HEK293 (cell line): ENCODE results near the gene LAG3.

Source experiments
- ATF2 ChIP-seq: fragments of 450-650 bp; formaldehyde crosslinking; IDR thresholded peaks from 2 replicates; pipeline ENCODE4 v1.5.1; 2016; ENCODE audit warnings: missing biosample characterization, missing genetic modification characterization, low read depth
- EGR2 ChIP-seq: fragments of 450-650 bp; formaldehyde crosslinking; IDR thresholded peaks from 2 replicates; pipeline ENCODE4 v1.5.1; 2016; ENCODE audit warnings: low read depth, missing biosample characterization, missing genetic modification characterization
- GLI2 ChIP-seq: fragments of 450-650 bp; formaldehyde crosslinking; IDR thresholded peaks from 2 replicates; pipeline ENCODE4; 2017; ENCODE audit warnings: missing biosample characterization, missing genetic modification characterization, low read depth, borderline replicate concordance
- KLF10 ChIP-seq: fragments of 450-650 bp; IDR thresholded peaks from 2 replicates; pipeline ENCODE4 v1.5.1; 2018; ENCODE audit warnings: missing biosample characterization, mild to moderate bottlenecking, missing genetic modification characterization
- KLF8 ChIP-seq: fragments of 450-650 bp; formaldehyde crosslinking; IDR thresholded peaks from 2 replicates; pipeline ENCODE4 v1.5.1; 2016; ENCODE audit warnings: missing biosample characterization, missing genetic modification characterization
- MEIS1 ChIP-seq: sonication (generic); formaldehyde crosslinking; IDR thresholded peaks from 2 replicates; pipeline ENCODE4 v1.8.1; 2022; ENCODE audit warnings: missing genetic modification reagents, mild to moderate bottlenecking, borderline replicate concordance
- REPIN1 ChIP-seq: fragments of 450-650 bp; formaldehyde crosslinking; IDR thresholded peaks from 2 replicates; pipeline ENCODE4 v1.5.1; 2017; ENCODE audit warnings: missing biosample characterization, missing genetic modification characterization, low read depth
- WT1 ChIP-seq: fragments of 450-650 bp; formaldehyde crosslinking; IDR thresholded peaks from 2 replicates; pipeline ENCODE4 v1.5.1; 2016; ENCODE audit warnings: missing biosample characterization, missing genetic modification characterization
- ZBTB20 ChIP-seq: fragments of 450-650 bp; formaldehyde crosslinking; IDR thresholded peaks from 2 replicates; pipeline ENCODE4 v1.5.1; 2016; ENCODE audit warnings: missing biosample characterization, missing genetic modification characterization
- ZBTB21 ChIP-seq: fragments of 450-650 bp; formaldehyde crosslinking; IDR thresholded peaks from 2 replicates; pipeline ENCODE4 v1.5.1; 2017; ENCODE audit warnings: missing biosample characterization, missing genetic modification characterization
- ZNF155 ChIP-seq: fragments of 450-650 bp; formaldehyde crosslinking; IDR thresholded peaks from 2 replicates; pipeline ENCODE4 v1.5.1; 2016; ENCODE audit warnings: missing biosample characterization, missing genetic modification characterization
- ZNF2 ChIP-seq: fragments of 450-650 bp; formaldehyde crosslinking; IDR thresholded peaks from 2 replicates; pipeline ENCODE4 v1.5.1; 2016; ENCODE audit warnings: missing biosample characterization, missing genetic modification characterization
- ZNF211 ChIP-seq: fragments of 450-650 bp; formaldehyde crosslinking; IDR thresholded peaks from 2 replicates; pipeline ENCODE4 v1.5.1; 2016; ENCODE audit warnings: low read depth, missing biosample characterization, missing genetic modification characterization
- ZNF24 ChIP-seq: fragments of 450-650 bp; formaldehyde crosslinking; IDR thresholded peaks from 2 replicates; pipeline ENCODE4 v1.5.1; 2016; ENCODE audit warnings: missing biosample characterization, missing genetic modification characterization
- ZNF423 ChIP-seq: fragments of 450-650 bp; formaldehyde crosslinking; IDR thresholded peaks from 2 replicates; pipeline ENCODE4 v1.5.1; 2016; ENCODE audit warnings: missing biosample characterization, missing genetic modification characterization
- ZNF473 ChIP-seq: fragments of 450-650 bp; formaldehyde crosslinking; IDR thresholded peaks from 2 replicates; pipeline ENCODE4 v1.5.1; 2017; ENCODE audit warnings: missing biosample characterization, missing genetic modification characterization
- ZNF558 ChIP-seq: fragments of 450-650 bp; formaldehyde crosslinking; IDR thresholded peaks from 2 replicates; pipeline ENCODE4 v1.5.1; 2016; ENCODE audit warnings: missing biosample characterization, missing genetic modification characterization
- ZNF596 ChIP-seq: fragments of 450-650 bp; IDR thresholded peaks from 2 replicates; pipeline ENCODE4 v1.5.0; 2018; ENCODE audit warnings: missing biosample characterization, mild to moderate bottlenecking, missing genetic modification characterization, moderate library complexity
- ZNF76 ChIP-seq: fragments of 450-650 bp; formaldehyde crosslinking; IDR thresholded peaks from 2 replicates; pipeline ENCODE4; 2016; ENCODE audit warnings: low read depth, missing biosample characterization, missing genetic modification characterization, borderline replicate concordance
- ZSCAN23 ChIP-seq: fragments of 450-650 bp; formaldehyde crosslinking; IDR thresholded peaks from 2 replicates; pipeline ENCODE4 v1.5.1; 2016; ENCODE audit warnings: missing biosample characterization, missing genetic modification characterization
- ZSCAN4 ChIP-seq: fragments of 450-650 bp; formaldehyde crosslinking; IDR thresholded peaks from 2 replicates; pipeline ENCODE4 v1.5.1; 2017; ENCODE audit warnings: missing biosample characterization, missing genetic modification characterization
- ZXDB ChIP-seq: fragments of 450-650 bp; formaldehyde crosslinking; IDR thresholded peaks from 2 replicates; pipeline ENCODE4 v1.5.1; 2016; ENCODE audit warnings: missing biosample characterization, missing genetic modification characterization
- TF ChIP-seq, protein P1 (sequence below): fragments of 450-650 bp; formaldehyde crosslinking; IDR thresholded peaks from 2 replicates; pipeline ENCODE4 v1.5.1; 2016; ENCODE audit warnings: missing biosample characterization, missing genetic modification characterization
- TF ChIP-seq, protein P2 (sequence below): fragments of 450-650 bp; formaldehyde crosslinking; IDR thresholded peaks from 2 replicates; pipeline ENCODE4 v1.5.1; 2016; ENCODE audit warnings: missing biosample characterization, missing genetic modification characterization
- TF ChIP-seq, protein P3 (sequence below): fragments of 450-650 bp; formaldehyde crosslinking; IDR thresholded peaks from 2 replicates; pipeline ENCODE4 v1.5.1; 2016; ENCODE audit warnings: missing biosample characterization, missing genetic modification characterization
- TF ChIP-seq, protein P4 (sequence below): fragments of 450-650 bp; formaldehyde crosslinking; IDR thresholded peaks from 2 replicates; pipeline ENCODE4 v1.5.1; 2017; ENCODE audit warnings: missing biosample characterization, missing genetic modification characterization
- TF ChIP-seq, protein P5 (sequence below): fragments of 450-650 bp; formaldehyde crosslinking; IDR thresholded peaks from 2 replicates; pipeline ENCODE4 v1.5.1; 2016; ENCODE audit warnings: missing biosample characterization, missing genetic modification characterization, borderline replicate concordance

The LAG3 gene

DNA sequence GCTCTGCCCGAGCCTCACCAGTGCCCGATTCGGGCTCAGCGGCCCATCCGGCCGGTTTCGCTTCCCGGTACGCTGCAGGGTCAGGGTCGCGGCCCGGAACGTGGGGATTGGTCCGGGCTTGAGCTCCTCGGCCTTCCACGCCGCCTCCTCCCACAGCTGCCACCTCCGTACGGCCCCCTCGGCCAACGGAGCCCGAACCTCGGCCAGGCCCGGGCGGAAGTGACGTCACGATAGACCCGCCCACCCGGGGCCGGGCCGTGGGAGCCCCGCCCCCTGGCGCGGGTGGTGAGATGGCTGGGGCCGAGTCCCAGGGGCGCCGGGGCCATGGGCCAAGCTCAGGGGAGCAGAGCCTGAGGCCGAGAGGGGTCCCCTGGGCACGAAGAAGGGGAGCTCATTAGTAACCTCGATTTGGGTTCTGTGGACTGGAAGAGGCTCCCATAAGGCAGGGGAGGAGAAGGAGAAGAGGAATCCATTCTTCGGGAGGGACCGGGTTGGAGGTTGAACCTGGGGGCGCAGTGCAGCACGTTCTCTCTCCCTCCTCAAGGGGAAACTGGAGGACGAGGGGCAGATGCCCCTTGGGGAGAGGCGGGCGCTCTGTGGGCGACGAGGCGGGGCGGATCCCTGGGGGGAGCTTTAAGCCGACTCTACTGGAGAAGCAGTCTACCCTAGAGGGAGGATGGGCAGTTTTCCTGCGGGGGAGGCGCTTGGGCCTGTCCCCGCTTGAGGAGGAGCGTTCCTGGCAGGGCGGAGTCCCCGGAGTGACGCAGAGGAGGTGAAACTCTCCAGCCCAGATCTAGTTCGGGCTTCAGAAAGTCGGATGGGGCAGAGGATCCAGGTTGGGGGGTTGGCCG is 19.2 kb upstream of the LAG3 start, which contains the start of gene MLF2 (continued):
- TF ChIP-seq ZNF155 (tag by site-specific recombination) (no peak), ZNF473 (no peak), MEIS1 (no peak), EGR2 (tag by site-specific recombination) (peak; percentile 77), ZBTB20 (tag by site-specific recombination) (peak; percentile 87), WT1 (tag by site-specific recombination) (peak; percentile 77), ATF2 (tag by site-specific recombination) (peak; percentile 99), ZNF558 (tag by site-specific recombination) (peak; percentile 14; the same call in 1 of the 2 replicates), REPIN1 (no peak), ZNF24 (tag by site-specific recombination) (peak; percentile 91), ZNF596 (0 out of 2 replicates have a peak, but pooled peaks have one; percentile 21), KLF8 (tag by site-specific recombination) (peak; percentile 94), ZSCAN4 (tag by site-specific recombination) (no peak), ZBTB21 (peak; percentile 78), ZSCAN23 (tag by site-specific recombination) (peak; percentile 27; the same call in 1 of the 2 replicates), GLI2 (no peak), KLF10 (peak; percentile 75; the same call in 1 of the 2 replicates), ZNF211 (tag by site-specific recombination) (no peak), ZXDB (peak; percentile 100), ZNF76 (tag by site-specific recombination) (peak; percentile 32; the same call in 1 of the 2 replicates), ZNF2 (peak; percentile 66), ZNF423 (tag by site-specific recombination) (peak; percentile 99)
- TF ChIP-seq, protein P1, sequence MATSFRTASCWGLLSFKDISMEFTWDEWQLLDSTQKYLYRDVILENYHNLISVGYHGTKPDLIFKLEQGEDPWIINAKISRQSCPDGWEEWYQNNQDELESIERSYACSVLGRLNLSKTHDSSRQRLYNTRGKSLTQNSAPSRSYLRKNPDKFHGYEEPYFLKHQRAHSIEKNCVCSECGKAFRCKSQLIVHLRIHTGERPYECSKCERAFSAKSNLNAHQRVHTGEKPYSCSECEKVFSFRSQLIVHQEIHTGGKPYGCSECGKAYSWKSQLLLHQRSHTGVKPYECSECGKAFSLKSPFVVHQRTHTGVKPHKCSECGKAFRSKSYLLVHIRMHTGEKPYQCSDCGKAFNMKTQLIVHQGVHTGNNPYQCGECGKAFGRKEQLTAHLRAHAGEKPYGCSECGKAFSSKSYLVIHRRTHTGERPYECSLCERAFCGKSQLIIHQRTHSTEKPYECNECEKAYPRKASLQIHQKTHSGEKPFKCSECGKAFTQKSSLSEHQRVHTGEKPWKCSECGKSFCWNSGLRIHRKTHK (tag by site-specific recombination): no peak
- TF ChIP-seq, protein P2, sequence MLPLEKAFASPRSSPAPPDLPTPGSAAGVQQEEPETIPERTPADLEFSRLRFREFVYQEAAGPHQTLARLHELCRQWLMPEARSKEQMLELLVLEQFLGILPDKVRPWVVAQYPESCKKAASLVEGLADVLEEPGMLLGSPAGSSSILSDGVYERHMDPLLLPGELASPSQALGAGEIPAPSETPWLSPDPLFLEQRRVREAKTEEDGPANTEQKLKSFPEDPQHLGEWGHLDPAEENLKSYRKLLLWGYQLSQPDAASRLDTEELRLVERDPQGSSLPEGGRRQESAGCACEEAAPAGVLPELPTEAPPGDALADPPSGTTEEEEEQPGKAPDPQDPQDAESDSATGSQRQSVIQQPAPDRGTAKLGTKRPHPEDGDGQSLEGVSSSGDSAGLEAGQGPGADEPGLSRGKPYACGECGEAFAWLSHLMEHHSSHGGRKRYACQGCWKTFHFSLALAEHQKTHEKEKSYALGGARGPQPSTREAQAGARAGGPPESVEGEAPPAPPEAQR (tag by site-specific recombination): no peak
- TF ChIP-seq, protein P3, sequence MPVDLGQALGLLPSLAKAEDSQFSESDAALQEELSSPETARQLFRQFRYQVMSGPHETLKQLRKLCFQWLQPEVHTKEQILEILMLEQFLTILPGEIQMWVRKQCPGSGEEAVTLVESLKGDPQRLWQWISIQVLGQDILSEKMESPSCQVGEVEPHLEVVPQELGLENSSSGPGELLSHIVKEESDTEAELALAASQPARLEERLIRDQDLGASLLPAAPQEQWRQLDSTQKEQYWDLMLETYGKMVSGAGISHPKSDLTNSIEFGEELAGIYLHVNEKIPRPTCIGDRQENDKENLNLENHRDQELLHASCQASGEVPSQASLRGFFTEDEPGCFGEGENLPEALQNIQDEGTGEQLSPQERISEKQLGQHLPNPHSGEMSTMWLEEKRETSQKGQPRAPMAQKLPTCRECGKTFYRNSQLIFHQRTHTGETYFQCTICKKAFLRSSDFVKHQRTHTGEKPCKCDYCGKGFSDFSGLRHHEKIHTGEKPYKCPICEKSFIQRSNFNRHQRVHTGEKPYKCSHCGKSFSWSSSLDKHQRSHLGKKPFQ: peak; percentile 8; the same call in 1 of the 2 replicates
- TF ChIP-seq, protein P4, sequence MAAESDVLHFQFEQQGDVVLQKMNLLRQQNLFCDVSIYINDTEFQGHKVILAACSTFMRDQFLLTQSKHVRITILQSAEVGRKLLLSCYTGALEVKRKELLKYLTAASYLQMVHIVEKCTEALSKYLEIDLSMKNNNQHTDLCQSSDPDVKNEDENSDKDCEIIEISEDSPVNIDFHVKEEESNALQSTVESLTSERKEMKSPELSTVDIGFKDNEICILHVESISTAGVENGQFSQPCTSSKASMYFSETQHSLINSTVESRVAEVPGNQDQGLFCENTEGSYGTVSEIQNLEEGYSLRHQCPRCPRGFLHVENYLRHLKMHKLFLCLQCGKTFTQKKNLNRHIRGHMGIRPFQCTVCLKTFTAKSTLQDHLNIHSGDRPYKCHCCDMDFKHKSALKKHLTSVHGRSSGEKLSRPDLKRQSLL (tag by site-specific recombination): no peak; the same call in 1 of the 2 replicates
- TF ChIP-seq, protein P5, sequence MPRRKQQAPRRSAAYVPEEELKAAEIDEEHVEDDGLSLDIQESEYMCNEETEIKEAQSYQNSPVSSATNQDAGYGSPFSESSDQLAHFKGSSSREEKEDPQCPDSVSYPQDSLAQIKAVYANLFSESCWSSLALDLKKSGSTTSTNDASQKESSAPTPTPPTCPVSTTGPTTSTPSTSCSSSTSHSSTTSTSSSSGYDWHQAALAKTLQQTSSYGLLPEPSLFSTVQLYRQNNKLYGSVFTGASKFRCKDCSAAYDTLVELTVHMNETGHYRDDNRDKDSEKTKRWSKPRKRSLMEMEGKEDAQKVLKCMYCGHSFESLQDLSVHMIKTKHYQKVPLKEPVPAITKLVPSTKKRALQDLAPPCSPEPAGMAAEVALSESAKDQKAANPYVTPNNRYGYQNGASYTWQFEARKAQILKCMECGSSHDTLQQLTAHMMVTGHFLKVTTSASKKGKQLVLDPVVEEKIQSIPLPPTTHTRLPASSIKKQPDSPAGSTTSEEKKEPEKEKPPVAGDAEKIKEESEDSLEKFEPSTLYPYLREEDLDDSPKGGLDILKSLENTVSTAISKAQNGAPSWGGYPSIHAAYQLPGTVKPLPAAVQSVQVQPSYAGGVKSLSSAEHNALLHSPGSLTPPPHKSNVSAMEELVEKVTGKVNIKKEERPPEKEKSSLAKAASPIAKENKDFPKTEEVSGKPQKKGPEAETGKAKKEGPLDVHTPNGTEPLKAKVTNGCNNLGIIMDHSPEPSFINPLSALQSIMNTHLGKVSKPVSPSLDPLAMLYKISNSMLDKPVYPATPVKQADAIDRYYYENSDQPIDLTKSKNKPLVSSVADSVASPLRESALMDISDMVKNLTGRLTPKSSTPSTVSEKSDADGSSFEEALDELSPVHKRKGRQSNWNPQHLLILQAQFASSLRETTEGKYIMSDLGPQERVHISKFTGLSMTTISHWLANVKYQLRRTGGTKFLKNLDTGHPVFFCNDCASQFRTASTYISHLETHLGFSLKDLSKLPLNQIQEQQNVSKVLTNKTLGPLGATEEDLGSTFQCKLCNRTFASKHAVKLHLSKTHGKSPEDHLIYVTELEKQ (tag by site-specific recombination): 0 out of 2 replicates have a peak, but pooled peaks have one; percentile 21
